B cell (primary cell): ENCODE measurements around the gene AGBL4. TPM values are rescaled to one million over a fixed set of nuclear protein-coding genes. Genes with fewer than 3 reads are reported as not detected.

Experiments used
- ATAC-seq: fragments of 200-7000 bp; cut with Tn5 transposase; one replicate; pipeline ENCODE4 v1.10.0; 2021; ENCODE audit warnings: low read depth, mild to moderate bottlenecking, moderate number of reproducible peaks, moderate library complexity
- CTCF ChIA-PET: fragments of 350-600 bp; sonication (Branson Sonifier 250); formaldehyde crosslinking; loops from one replicate; lab custom pipeline; 2021; ENCODE audit warnings: antibody characterized with exemption, inconsistent platforms; lab: Charles Lee
- POLR2A ChIA-PET: fragments of 350-600 bp; sonication (Branson Sonifier 250); formaldehyde crosslinking; loops from one replicate; lab custom pipeline; 2021; ENCODE audit warnings: antibody characterized with exemption; lab: Charles Lee
- DNase-seq: peaks from one replicate; pipeline ENCODE4 v3.0.0; 2013
- H2AFZ ChIP-seq: 2 replicates; pipeline ENCODE4 v1.6.1; 2012; ENCODE audit warnings: mild to moderate bottlenecking, low read depth, low read length; ENCODE audit not compliant: insufficient read depth, poor library complexity, severe bottlenecking
- H3K27ac ChIP-seq, 2 donors: 1 replicate in 1 of 2; 2 replicates in 1 of 2; pipeline ENCODE4 v1.5.1; 2012 to 2013; ENCODE audit warnings: low read length in 2 of 2, mild to moderate bottlenecking in 2 of 2, moderate library complexity in 1 of 2
- H3K27me3 ChIP-seq, 4 experiments: fragments of 200-600 bp in 1 of 4; sonication (generic) in 1 of 4; replicated peaks in 1 of 4; 1 replicate in 2 of 4; 2 replicates in 2 of 4; pipeline versions ENCODE4 v1.6.1 to v1.7.0; 2013 to 2016; ENCODE audit warnings: low read length in 3 of 4, mild to moderate bottlenecking in 2 of 4, mixed read lengths in 1 of 4, moderate library complexity in 1 of 4; ENCODE audit not compliant: insufficient read depth in 4 of 4, control insufficient read depth in 3 of 4; ENCODE audit errors: control extremely low read depth in 1 of 4
- H3K36me3 ChIP-seq, 2 experiments: replicated peaks in 1 of 2; 1 replicate in 1 of 2; 2 replicates in 1 of 2; pipeline versions ENCODE4 v1.6.1 to v1.7.1; 2013; ENCODE audit warnings: low read length in 1 of 2; ENCODE audit not compliant: insufficient read depth in 2 of 2, control insufficient read depth in 1 of 2; ENCODE audit errors: control extremely low read depth in 1 of 2, extremely low read depth in 1 of 2
- H3K4me1 ChIP-seq, 2 donors: fragments of 200-600 bp in 1 of 2; sonication (generic) in 1 of 2; 1 replicate in 1 of 2; 2 replicates in 1 of 2; pipeline versions ENCODE4 v1.5.1 to v1.6.1; 2013 to 2017; ENCODE audit warnings: low read length in 2 of 2; ENCODE audit not compliant: control insufficient read depth in 2 of 2, insufficient read depth in 2 of 2
- H3K4me2 ChIP-seq: replicated peaks from 2 replicates; pipeline ENCODE3; 2012; ENCODE audit warnings: mild to moderate bottlenecking, low read depth, low read length; ENCODE audit not compliant: poor library complexity, severe bottlenecking
- H3K4me3 ChIP-seq, 5 experiments: fragments of 200-600 bp in 1 of 5; sonication (generic) in 1 of 5; 1 replicate in 3 of 5; 2 replicates in 2 of 5; pipeline versions ENCODE4 v1.5.1 to v1.7.0; 2011 to 2016; ENCODE audit warnings: low read length in 4 of 5, mild to moderate bottlenecking in 4 of 5, low read depth in 2 of 5, control low read depth in 1 of 5, moderate library complexity in 1 of 5; ENCODE audit not compliant: insufficient read depth in 1 of 5; ENCODE audit errors: control extremely low read depth in 1 of 5, extremely low read depth in 1 of 5
- H3K79me2 ChIP-seq: fragments of 200-600 bp; sonication (generic); one replicate; pipeline ENCODE4 v1.6.0; 2016; ENCODE audit warnings: low read length; ENCODE audit not compliant: control insufficient read depth, insufficient read depth
- H3K9ac ChIP-seq: fragments of 200-600 bp; sonication (generic); 2 replicates; pipeline ENCODE4 v1.6.1; 2017; ENCODE audit warnings: mild to moderate bottlenecking, low read length, moderate library complexity
- H3K9me3 ChIP-seq, 3 donors: one replicate each; pipeline versions ENCODE4 v1.6.1 to v1.7.1; 2013; ENCODE audit warnings: low read length in 2 of 3; ENCODE audit not compliant: control insufficient read depth in 2 of 3, insufficient read depth in 1 of 3; ENCODE audit errors: control extremely low read depth in 1 of 3
- H4K20me1 ChIP-seq: 2 replicates; pipeline ENCODE4 v1.6.0; 2012; ENCODE audit warnings: mild to moderate bottlenecking, low read length; ENCODE audit not compliant: insufficient read depth, control insufficient read depth, poor library complexity, severe bottlenecking
- H3K27ac Mint-ChIP-seq: one replicate; pipeline ENCODE4 v1.8.0; 2021; ENCODE audit warnings: mixed read lengths
- H3K27me3 Mint-ChIP-seq: one replicate; pipeline ENCODE4 v1.8.0; 2021; ENCODE audit warnings: mixed read lengths
- H3K4me1 Mint-ChIP-seq: one replicate; pipeline ENCODE4 v1.8.0; 2021; ENCODE audit warnings: mixed read lengths
- H3K4me3 Mint-ChIP-seq: one replicate; pipeline ENCODE4 v1.8.0; 2021; ENCODE audit warnings: mixed read lengths
- H3K9me3 Mint-ChIP-seq: one replicate; pipeline ENCODE4 v1.8.0; 2022; ENCODE audit warnings: mixed read lengths; ENCODE audit not compliant: insufficient read depth
- CTCF ChIP-seq: fragments of 200-600 bp; IDR thresholded peaks from one replicate; pipeline ENCODE4 v1.8.0; 2022; ENCODE audit warnings: antibody characterized with exemption, mild to moderate bottlenecking
- EZH2 ChIP-seq: IDR thresholded peaks from 2 replicates; pipeline ENCODE4 v1.6.1; 2012; ENCODE audit warnings: borderline replicate concordance, low read depth, mild to moderate bottlenecking, moderate library complexity, low read length; ENCODE audit not compliant: insufficient read depth, poor library complexity, severe bottlenecking
- WGBS: methylation state at CpG from one replicate; pipeline ENCODE4 v1.1.5; 2013; ENCODE audit warnings: missing lambda C conversion rate; ENCODE audit not compliant: insufficient coverage; 5-methylcytosine and 5-hydroxymethylcytosine counted together
- intact Hi-C: fragments of 100-400 bp; cut with micrococcal nuclease; formaldehyde crosslinking; loops from one replicate; pipeline ENCODE4 v1.10.0; 2022
- polyA plus RNA-seq: library from polyadenylated mRNA; depleted of rRNA; stranded (reverse); fragments of >200 nt; gene quantifications from 2 replicates; pipeline ENCODE4 v1.2.3, GENCODE V29; 2012
- total RNA-seq, 2 donors: library from RNA; stranded (reverse); fragments of 120-200 nt in 1 of 2; gene quantifications; 1 replicate in 1 of 2; 2 replicates in 1 of 2; pipeline versions ENCODE4 v1.2.3 to v1.2.4, GENCODE V29; 2013 to 2022

Gene AGBL4
- total and polyA plus RNA-seq, 2 donors (not counting 1 experiment from before 2014, with no cell fraction given): 0.07 to 0.12 TPM

- Histone ChIP-seq H3K79me2 (no peaks in the 10 kb centered on the region), H3K9ac (no peak overlapping the region), H3K9me3 (no peaks in the 10 kb centered on the region), H4K20me1 (no peaks in the 10 kb centered on the region), H3K4me2 (no peak overlapping the region), H3K4me1 (no peaks in the 10 kb centered on the region), H3K4me3 (no peak overlapping the region), H3K27me3 (no peaks in the 10 kb centered on the region), H3K27ac (no peak overlapping the region), H3K36me3 (no peaks in the 10 kb centered on the region), H2AFZ (no peak overlapping the region)
- 100% methylated on average over 1 of the region's 3 CpGs for WGBS
- ATAC-seq: no peak
- ChIA-PET CTCF (interaction anchor here (1.4 kb wide), 1 partner anchor 19 kb away, joined by 3 read pairs; no protein-coding TSS in a partner anchor), POLR2A (no interaction called here)
- H3K27ac Mint-ChIP-seq: no peak overlapping the region
- no peak for DNase-seq
- intact Hi-C loops: no loop called here
- no peaks in the 10 kb centered on the region for H3K9me3 Mint-ChIP-seq
- TF ChIP-seq EZH2 (no peak), CTCF (no peak)
- peaks cover 3% of the 10 kb centered on the region for H3K27me3 Mint-ChIP-seq
- H3K4me1 Mint-ChIP-seq: no peaks in the 10 kb centered on the region
- no peak overlapping the region for H3K4me3 Mint-ChIP-seq
Observed at GRCh38 chr1:49104575-49104974, 919.2 kb downstream of the AGBL4 start.

GRCh38 chr1:49102752-49103151 is 921.0 kb downstream of the AGBL4 start:
- Histone ChIP-seq H3K27ac (no peak overlapping the region), H3K4me3 (no peak overlapping the region), H3K36me3 (no peaks in the 10 kb centered on the region), H3K9ac (no peak overlapping the region), H3K79me2 (no peaks in the 10 kb centered on the region), H4K20me1 (no peaks in the 10 kb centered on the region), H3K9me3 (no peaks in the 10 kb centered on the region), H3K4me1 (no peaks in the 10 kb centered on the region), H2AFZ (no peak overlapping the region), H3K27me3 (no peaks in the 10 kb centered on the region), H3K4me2 (no peak overlapping the region)
- Mint-ChIP-seq H3K27me3 (peaks cover 3% of the 10 kb centered on the region), H3K4me3 (no peak overlapping the region), H3K4me1 (no peaks in the 10 kb centered on the region), H3K27ac (no peak overlapping the region), H3K9me3 (no peaks in the 10 kb centered on the region)
- DNase-seq (no peak), ATAC-seq (no peak)
- ChIA-PET POLR2A (no interaction called here), CTCF (no interaction called here)
- TF ChIP-seq EZH2 (no peak), CTCF (no peak)
- intact Hi-C loops: no loop called here
